Keratinocyte (primary cell): Measurements from ENCODE around the gene PDZRN3. TPM values are rescaled to one million over a fixed set of nuclear protein-coding genes. Genes with fewer than 3 reads are reported as not detected.

ENCODE experiments used
- DNase-seq: peaks from one replicate; pipeline ENCODE4 v3.0.0-alpha.2; 2011; ENCODE audit warnings: low read depth, missing footprints, low spot score
- FAIRE-seq: peaks from 2 replicates; lab custom pipeline; 2011; peaks lifted over from hg19 to GRCh38; lab: Jason Lieb, UNC
- H2AFZ ChIP-seq: 2 replicates; pipeline ENCODE4 v1.6.0; 2012; ENCODE audit warnings: low read length, control low read depth, inconsistent platforms; ENCODE audit not compliant: control insufficient read depth
- H3K27ac ChIP-seq: 2 replicates; pipeline ENCODE4 v1.5.1; 2011; ENCODE audit warnings: low read length; ENCODE audit not compliant: control insufficient read depth, insufficient read depth
- H3K27me3 ChIP-seq: 3 replicates; pipeline ENCODE4 v1.6.0; 2011; ENCODE audit warnings: low read length; ENCODE audit not compliant: control insufficient read depth, insufficient read depth; ENCODE audit errors: extremely low read depth
- H3K36me3 ChIP-seq, 2 experiments: 2 replicates in 1 of 2; 3 replicates in 1 of 2; pipeline ENCODE4 v1.5.1; 2011; ENCODE audit warnings: low read length in 2 of 2, mild to moderate bottlenecking in 1 of 2; ENCODE audit not compliant: control insufficient read depth in 2 of 2, insufficient read depth in 2 of 2; ENCODE audit errors: extremely low read depth in 1 of 2
- H3K4me1 ChIP-seq: 3 replicates; pipeline ENCODE4 v1.5.1; 2011; ENCODE audit warnings: low read length; ENCODE audit not compliant: control insufficient read depth, insufficient read depth; ENCODE audit errors: extremely low read depth
- H3K4me2 ChIP-seq: 3 replicates; pipeline ENCODE4 v1.6.0; 2011; ENCODE audit warnings: low read depth, low read length; ENCODE audit not compliant: control insufficient read depth, insufficient read depth; ENCODE audit errors: extremely low read depth
- H3K4me3 ChIP-seq, 3 experiments: fragments of 200-600 bp in 1 of 3; sonication (generic) in 1 of 3; 2 replicates in 2 of 3; 3 replicates in 1 of 3; pipeline ENCODE4 v1.5.1; 2011 to 2016; ENCODE audit warnings: low read length in 3 of 3, mild to moderate bottlenecking in 3 of 3, control low read depth in 2 of 3, inconsistent platforms in 1 of 3, low read depth in 1 of 3, mixed read lengths in 1 of 3, mixed run types in 1 of 3, moderate library complexity in 1 of 3; ENCODE audit not compliant: control insufficient read depth in 2 of 3, insufficient read depth in 2 of 3; ENCODE audit errors: extremely low read depth in 1 of 3
- H3K79me2 ChIP-seq: 2 replicates; pipeline ENCODE4 v1.6.0; 2012; ENCODE audit warnings: low read length; ENCODE audit not compliant: control insufficient read depth, insufficient read depth
- H3K9ac ChIP-seq: 3 replicates; pipeline ENCODE4 v1.6.0; 2011; ENCODE audit warnings: low read length; ENCODE audit not compliant: control insufficient read depth, insufficient read depth; ENCODE audit errors: extremely low read depth
- H3K9me1 ChIP-seq: 3 replicates; pipeline ENCODE4 v1.6.0; 2011; ENCODE audit warnings: low read length; ENCODE audit not compliant: control insufficient read depth, insufficient read depth; ENCODE audit errors: extremely low read depth
- H3K9me3 ChIP-seq: 2 replicates; pipeline ENCODE4 v1.5.1; 2012; ENCODE audit warnings: low read depth, low read length; ENCODE audit not compliant: control insufficient read depth
- H4K20me1 ChIP-seq: 3 replicates; pipeline ENCODE4 v1.6.0; 2011; ENCODE audit warnings: low read length; ENCODE audit not compliant: control insufficient read depth, insufficient read depth; ENCODE audit errors: extremely low read depth
- CTCF ChIP-seq, 3 experiments: IDR thresholded peaks in 1 of 3; conservative IDR thresholded peaks in 1 of 3; optimal IDR thresholded peaks in 1 of 3; 2 replicates in 2 of 3; 3 replicates in 1 of 3; pipeline versions ENCODE3 to v1.5.1; 2011; ENCODE audit warnings: low read length in 3 of 3, mild to moderate bottlenecking in 3 of 3, moderate library complexity in 2 of 3, control low read depth in 1 of 3, inconsistent platforms in 1 of 3; ENCODE audit not compliant: insufficient read depth in 2 of 3; ENCODE audit errors: extremely low read depth in 1 of 3
- EZH2 ChIP-seq: IDR thresholded peaks from one replicate; pipeline ENCODE4 v1.6.1; 2012; ENCODE audit warnings: inconsistent platforms, mild to moderate bottlenecking, low read length, moderate library complexity
- dilution Hi-C: fragments of 300-500 bp; cut with MboI; formaldehyde crosslinking; loops from one replicate; pipeline ENCODE4 v1.7.0; 2020; ENCODE audit warnings: low sequenced_read_pairs; ENCODE audit not compliant: extremely low pct_ligation_motif_present
- polyA plus RNA-seq, 5 experiments: library from polyadenylated mRNA; depleted of rRNA in 3 of 5; stranded (reverse) in 3 of 5; stranded (forward) in 1 of 5; unstranded in 1 of 5; fragments of >200 nt; gene quantifications; 1 replicate in 1 of 5; 2 replicates in 3 of 5; 3 replicates in 1 of 5; pipeline versions ENCODE4 v1.2.1 to v1.2.3, GENCODE V29; 2011 to 2012; ENCODE audit warnings: missing spikeins in 2 of 5, low read depth in 1 of 5, low replicate concordance in 1 of 5

PDZRN3 gene
- polyA plus RNA-seq, 1 donor (not counting 4 experiments of a cell fraction or from before 2014, with no cell fraction given) = not detected

GRCh38 chr3:73446467-73447110 lies 178.2 kb downstream of the PDZRN3 start:
- TF ChIP-seq CTCF (optimal IDR thresholded peaks at IDR 0.05 in 1 of 3, IDR thresholded peaks at IDR 0.05 in 1 of 3, conservative IDR thresholded peaks at IDR 0.05 in 1 of 3; ENCODE audit: extremely low read depth in 1 of 3, insufficient read depth in 2 of 3, low read length in 3 of 3) = no peak
- no peak for TF ChIP-seq EZH2
- no peak overlapping the region for H3K4me3 ChIP-seq
- no peaks in the 10 kb centered on the region for H4K20me1 ChIP-seq
- H3K9ac ChIP-seq = no peak overlapping the region
- FAIRE-seq (no peak), DNase-seq (no peak)
- no peaks in the 10 kb centered on the region for H3K4me1 ChIP-seq
- no peaks in the 10 kb centered on the region for H3K9me3 ChIP-seq
- no peaks in the 10 kb centered on the region for H3K36me3 ChIP-seq
- H3K79me2 ChIP-seq = no peaks in the 10 kb centered on the region
- no peak overlapping the region for H2AFZ ChIP-seq
- no peaks in the 10 kb centered on the region for H3K9me1 ChIP-seq
- H3K4me2 ChIP-seq = no peak overlapping the region
- dilution Hi-C loops = no loop called here
- H3K27me3 ChIP-seq = no peaks in the 10 kb centered on the region
- H3K27ac ChIP-seq = no peak overlapping the region

DNA sequence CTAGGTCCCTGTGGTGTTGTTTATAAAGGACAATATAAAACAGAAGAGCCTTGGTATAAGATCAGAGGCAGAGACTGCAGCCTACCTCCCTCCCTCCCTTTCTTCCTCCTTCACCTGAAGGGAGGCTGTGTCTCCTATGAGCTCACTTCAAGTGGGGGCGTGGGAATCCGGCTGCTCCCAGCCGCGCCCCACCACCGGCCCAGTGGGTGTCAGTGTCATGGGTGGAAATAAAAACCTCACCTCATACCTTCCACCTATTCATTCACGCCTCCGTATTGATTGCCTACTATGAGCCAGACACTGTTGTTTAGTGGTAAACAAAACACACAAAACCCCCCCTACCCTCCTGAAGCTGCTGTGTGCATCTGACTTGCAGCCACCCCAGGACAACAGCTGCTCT lies 181.9 kb downstream of the PDZRN3 start:
- Histone ChIP-seq H3K79me2 (no peaks in the 10 kb centered on the region), H3K27me3 (no peaks in the 10 kb centered on the region), H3K36me3 (no peaks in the 10 kb centered on the region), H2AFZ (no peak overlapping the region), H4K20me1 (no peaks in the 10 kb centered on the region), H3K4me3 (no peak overlapping the region), H3K9me3 (no peaks in the 10 kb centered on the region), H3K4me2 (no peak overlapping the region), H3K27ac (no peak overlapping the region), H3K4me1 (no peaks in the 10 kb centered on the region), H3K9ac (no peak overlapping the region), H3K9me1 (no peaks in the 10 kb centered on the region)
- dilution Hi-C loops = no loop called here
- no peak for DNase-seq
- TF ChIP-seq CTCF (optimal IDR thresholded peaks at IDR 0.05 in 1 of 3, IDR thresholded peaks at IDR 0.05 in 1 of 3, conservative IDR thresholded peaks at IDR 0.05 in 1 of 3; ENCODE audit: extremely low read depth in 1 of 3, insufficient read depth in 2 of 3, low read length in 3 of 3) = no peak
- no peak for TF ChIP-seq EZH2
- no peak for FAIRE-seq
